Measurements from ENCODE around the gene TECTA. TPM values are rescaled to one million over a fixed set of nuclear protein-coding genes. Genes with fewer than 3 reads are reported as not detected.

Gene TECTA
- total and polyA plus RNA-seq, 2 of the 8 experiments (the other 6 are each of a cell fraction or from before 2014, with no cell fraction given) = 0.59 to 1.0 TPM

DNA sequence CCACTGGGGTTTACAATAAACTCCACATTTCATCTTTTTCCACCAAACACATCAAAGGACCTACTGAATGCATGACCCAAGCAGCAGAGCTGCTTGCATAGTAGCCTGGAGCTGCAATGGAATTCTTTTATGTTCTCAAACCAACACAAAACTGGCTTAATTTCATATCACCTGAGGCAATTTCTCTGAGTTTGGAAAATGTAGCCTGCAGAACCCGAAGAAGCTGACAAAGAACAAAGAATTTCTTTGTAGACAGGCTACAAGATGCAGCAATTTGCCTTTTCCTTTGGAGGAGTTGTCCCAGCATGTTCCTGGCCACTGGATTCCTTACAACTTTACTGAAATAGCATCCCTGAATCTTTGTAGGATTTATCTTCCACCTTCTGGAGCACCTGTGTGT, 5.5 kb upstream of the TECTA start:
- no peak overlapping the region for H4K91ac ChIP-seq (replicated peaks; ENCODE audit: insufficient read length, low read length)
- H2AK5ac ChIP-seq (ENCODE audit: low read depth, low read length) = no peak overlapping the region
- H3K18ac ChIP-seq (ENCODE audit: extremely low read depth, low read length) = no peak overlapping the region
- no peak overlapping the region for H4K8ac ChIP-seq (ENCODE audit: extremely low read depth, insufficient read depth, low read length)
- no peak overlapping the region for H3K4ac ChIP-seq (replicated peaks; ENCODE audit: insufficient read length, low read depth, low read length)
- no peak overlapping the region for H3K23ac ChIP-seq (ENCODE audit: insufficient read length)
- no peak overlapping the region for H3K4me2 ChIP-seq (ENCODE audit: insufficient read depth in 1 of 2, low read depth in 2 of 2, low read length in 2 of 2)
- peaks cover 0 to 2% (median under 1%) of the 10 kb centered on the region in 4 experiments; a peak in 3 of 7 replicates for H3K4me1 ChIP-seq (replicated peaks in 1 of 4; ENCODE audit: control insufficient read depth in 3 of 4, insufficient read depth in 4 of 4, low read length in 3 of 4)
- no peak overlapping the region for H3K9ac ChIP-seq (replicated peaks in 1 of 4; ENCODE audit: extremely low read depth in 1 of 4, low read depth in 3 of 4, low read length in 3 of 4)
- no peak overlapping the region for H4K5ac ChIP-seq (ENCODE audit: insufficient read length, low read depth, low read length)
- FAIRE-seq = no peak
- no peak overlapping the region for H2BK120ac ChIP-seq (replicated peaks; ENCODE audit: low read depth, low read length)
- H2BK20ac ChIP-seq (ENCODE audit: low read length) = no peak overlapping the region
- H3K27me3 ChIP-seq (replicated peaks in 1 of 4; ENCODE audit: control insufficient read depth in 3 of 4, extremely low read depth in 1 of 4, insufficient read depth in 3 of 4, low read length in 3 of 4) = peaks cover 0 to 1% (median 0%) of the 10 kb centered on the region in 4 experiments; a peak in 1 of 7 replicates
- H2BK5ac ChIP-seq (ENCODE audit: low read depth, low read length) = no peak overlapping the region
- H2BK15ac ChIP-seq (ENCODE audit: low read length) = no peak overlapping the region
- 93% methylated on average over 1 of the region's 1 CpG; no CpG with 5 or more reads in 1 of the 2 experiments for WGBS, 2 experiments (ENCODE audit: extremely low coverage in 1 of 2, insufficient coverage in 1 of 2, insufficient read length in 1 of 2, insufficient replicate concordance in 2 of 2, low coverage in 1 of 2, low lambda C conversion rate in 2 of 2, missing lambda C conversion rate in 1 of 2)
- H3K14ac ChIP-seq (ENCODE audit: insufficient read length) = no peak overlapping the region
- H3K27ac ChIP-seq (ENCODE audit: low read depth, low read length) = no peak overlapping the region
- DNase-seq (ENCODE audit: low read depth in 1 of 2, low spot score in 2 of 2) = no peak
- no peaks in the 10 kb centered on the region for H3K23me2 ChIP-seq (ENCODE audit: low read depth, low read length)
- H3K36me3 ChIP-seq (ENCODE audit: control insufficient read depth in 2 of 4, insufficient read depth in 4 of 4, low read length in 3 of 4) = no peaks in the 10 kb centered on the region
- H2AFZ ChIP-seq (ENCODE audit: low read length) = no peak overlapping the region
- no peak overlapping the region for H3K4me3 ChIP-seq (ENCODE audit: extremely low read depth in 1 of 4, insufficient read depth in 2 of 4, low read depth in 3 of 4, low read length in 4 of 4)
- ChIA-PET POLR2A (ENCODE audit: partially characterized antibody) (no interaction called here), CTCF (ENCODE audit: partially characterized antibody) (interaction anchor here (1.5 to 2.3 kb wide), 2 partner anchors 9 to 32 kb away, joined by 4 to 10 read pairs; no protein-coding TSS in a partner anchor)
- H3K79me1 ChIP-seq (ENCODE audit: low read depth, low read length) = no peaks in the 10 kb centered on the region
- H3K79me2 ChIP-seq (ENCODE audit: control insufficient read depth in 1 of 2, insufficient read depth in 2 of 2, low read length in 2 of 2) = no peaks in the 10 kb centered on the region
- no peak overlapping the region for H3K56ac ChIP-seq (replicated peaks; ENCODE audit: insufficient read length, low read depth, low read length)
- no peaks in the 10 kb centered on the region for H3K9me3 ChIP-seq (ENCODE audit: insufficient read depth in 2 of 2, low read depth in 1 of 2, low read length in 1 of 2)
- no peaks in the 10 kb centered on the region for H4K20me1 ChIP-seq (replicated peaks in 1 of 2; ENCODE audit: control insufficient read depth in 1 of 2, insufficient read depth in 2 of 2, low read length in 2 of 2)
- H2BK12ac ChIP-seq (ENCODE audit: low read depth, low read length) = no peak overlapping the region
- TF ChIP-seq GABPA (IDR thresholded peaks at IDR 0.05; ENCODE audit: borderline replicate concordance, insufficient read depth, low read length) = no peak
- TF ChIP-seq TBP (IDR thresholded peaks at IDR 0.05; ENCODE audit: low read depth, low read length) = no peak
- TF ChIP-seq RXRA (IDR thresholded peaks at IDR 0.05; ENCODE audit: insufficient read depth, low read depth, low read length) = no peak
- no peak for TF ChIP-seq BCL11A (IDR thresholded peaks at IDR 0.05; ENCODE audit: low read depth in 2 of 2, low read length in 2 of 2)
- TF ChIP-seq HDAC2 (IDR thresholded peaks at IDR 0.05; ENCODE audit: borderline replicate concordance in 1 of 2, low read depth in 2 of 2, low read length in 2 of 2) = no peak
- TF ChIP-seq, protein P1, sequence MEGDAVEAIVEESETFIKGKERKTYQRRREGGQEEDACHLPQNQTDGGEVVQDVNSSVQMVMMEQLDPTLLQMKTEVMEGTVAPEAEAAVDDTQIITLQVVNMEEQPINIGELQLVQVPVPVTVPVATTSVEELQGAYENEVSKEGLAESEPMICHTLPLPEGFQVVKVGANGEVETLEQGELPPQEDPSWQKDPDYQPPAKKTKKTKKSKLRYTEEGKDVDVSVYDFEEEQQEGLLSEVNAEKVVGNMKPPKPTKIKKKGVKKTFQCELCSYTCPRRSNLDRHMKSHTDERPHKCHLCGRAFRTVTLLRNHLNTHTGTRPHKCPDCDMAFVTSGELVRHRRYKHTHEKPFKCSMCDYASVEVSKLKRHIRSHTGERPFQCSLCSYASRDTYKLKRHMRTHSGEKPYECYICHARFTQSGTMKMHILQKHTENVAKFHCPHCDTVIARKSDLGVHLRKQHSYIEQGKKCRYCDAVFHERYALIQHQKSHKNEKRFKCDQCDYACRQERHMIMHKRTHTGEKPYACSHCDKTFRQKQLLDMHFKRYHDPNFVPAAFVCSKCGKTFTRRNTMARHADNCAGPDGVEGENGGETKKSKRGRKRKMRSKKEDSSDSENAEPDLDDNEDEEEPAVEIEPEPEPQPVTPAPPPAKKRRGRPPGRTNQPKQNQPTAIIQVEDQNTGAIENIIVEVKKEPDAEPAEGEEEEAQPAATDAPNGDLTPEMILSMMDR (IDR thresholded peaks at IDR 0.05; ENCODE audit: control extremely low read depth in 1 of 3, insufficient read depth in 1 of 3, low read depth in 1 of 3, low read length in 3 of 3) = no peak
- TF ChIP-seq SAP30 (IDR thresholded peaks at IDR 0.05; ENCODE audit: insufficient read depth, insufficient replicate concordance, low read length) = no peak
- no peak for TF ChIP-seq JUND (IDR thresholded peaks at IDR 0.05; ENCODE audit: low read length)
- no peak for TF ChIP-seq KDM1A (IDR thresholded peaks at IDR 0.05; ENCODE audit: borderline replicate concordance, low read length)
- TF ChIP-seq, protein P2, sequence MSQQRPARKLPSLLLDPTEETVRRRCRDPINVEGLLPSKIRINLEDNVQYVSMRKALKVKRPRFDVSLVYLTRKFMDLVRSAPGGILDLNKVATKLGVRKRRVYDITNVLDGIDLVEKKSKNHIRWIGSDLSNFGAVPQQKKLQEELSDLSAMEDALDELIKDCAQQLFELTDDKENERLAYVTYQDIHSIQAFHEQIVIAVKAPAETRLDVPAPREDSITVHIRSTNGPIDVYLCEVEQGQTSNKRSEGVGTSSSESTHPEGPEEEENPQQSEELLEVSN (IDR thresholded peaks at IDR 0.05) = no peak

Measured in H1 (cell line).